ENCODE measurements around the gene MYO16. TPM values are rescaled to one million over a fixed set of nuclear protein-coding genes. Genes with fewer than 3 reads are reported as not detected.
"Not testable (repeated sequence)": the region's sequence is repeated elsewhere in the genome, so short reads cannot be mapped to it uniquely, and the experiment has no call there.

MYO16 gene
- total and polyA plus RNA-seq, 2 donors, result 0.16 to 0.19 TPM

DNA sequence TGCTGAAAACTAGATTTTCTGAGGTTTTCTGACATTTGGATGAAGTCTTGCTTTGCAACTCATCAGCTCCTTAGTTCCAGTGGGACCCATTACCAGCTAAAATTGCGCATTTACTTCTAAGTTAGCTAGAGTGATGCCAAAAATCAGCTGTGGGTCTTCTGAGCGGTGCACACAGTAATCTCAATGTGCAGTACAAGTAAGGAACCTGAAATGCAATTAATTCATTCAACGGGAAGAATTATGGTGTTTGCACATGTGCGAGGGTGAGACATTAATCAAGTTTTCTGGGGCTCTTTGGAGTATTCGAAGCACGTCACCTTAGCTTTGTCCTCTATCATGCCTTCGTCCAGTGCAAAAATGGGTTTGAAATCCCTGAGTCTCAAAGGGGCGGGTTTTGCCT, 146.2 kb downstream of the MYO16 start:
- no peaks in the 10 kb centered on the region for H3K4me1 ChIP-seq (ENCODE audit: control insufficient read depth in 2 of 2, insufficient read depth in 2 of 2, low read length in 2 of 2)
- no peak overlapping the region for H3K4me3 ChIP-seq (ENCODE audit: low read length in 2 of 2)
- no peaks in the 10 kb centered on the region for H3K9me3 ChIP-seq (ENCODE audit: control insufficient read depth in 2 of 2, insufficient read depth in 1 of 2, low read length in 1 of 2)
- H3K27me3 ChIP-seq (ENCODE audit: control insufficient read depth in 2 of 2, insufficient read depth in 1 of 2, low read length in 1 of 2), result no peaks in the 10 kb centered on the region
- no peaks in the 10 kb centered on the region for H3K36me3 ChIP-seq (ENCODE audit: control insufficient read depth in 2 of 2, insufficient read depth in 2 of 2, low read length in 1 of 2)
- no peak for DNase-seq (ENCODE audit: low read depth in 6 of 9, low spot score in 9 of 9)
- no peak overlapping the region for H3K27ac ChIP-seq (ENCODE audit: low read depth in 1 of 2, low read length in 1 of 2)
- whole genome bisulfite sequencing, result 83% methylated on average over 8 of the region's 8 CpGs

DNA sequence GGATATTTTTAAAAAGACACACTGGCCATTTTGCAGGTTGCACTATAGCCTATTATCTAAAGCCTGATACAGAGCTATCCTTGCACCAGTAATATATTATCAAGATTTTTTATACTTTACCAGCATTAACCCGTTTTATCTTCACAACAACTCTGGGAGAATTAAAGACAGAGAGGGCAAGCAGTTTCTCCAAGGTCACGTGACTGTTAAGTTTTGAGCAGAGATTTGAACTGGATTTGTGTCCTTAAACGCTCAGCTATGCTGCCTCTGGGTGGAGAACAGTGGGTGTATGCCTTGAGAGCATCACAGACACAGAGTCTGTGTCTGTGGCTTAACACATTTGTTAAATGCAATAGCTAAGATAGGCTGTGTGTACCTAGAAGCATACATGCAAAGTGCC, 147.2 kb downstream of the MYO16 start:
- WGBS, result 70% methylated on average over 3 of the region's 3 CpGs
- H3K4me1 ChIP-seq (ENCODE audit: control insufficient read depth in 2 of 2, insufficient read depth in 2 of 2, low read length in 2 of 2), result no peaks in the 10 kb centered on the region
- DNase-seq (ENCODE audit: low read depth in 6 of 9, low spot score in 9 of 9), result no peak
- H3K27ac ChIP-seq (ENCODE audit: low read depth in 1 of 2, low read length in 1 of 2), result no peak overlapping the region
- H3K36me3 ChIP-seq (ENCODE audit: control insufficient read depth in 2 of 2, insufficient read depth in 2 of 2, low read length in 1 of 2), result no peaks in the 10 kb centered on the region
- no peaks in the 10 kb centered on the region for H3K27me3 ChIP-seq (ENCODE audit: control insufficient read depth in 2 of 2, insufficient read depth in 1 of 2, low read length in 1 of 2)
- no peaks in the 10 kb centered on the region for H3K9me3 ChIP-seq (ENCODE audit: control insufficient read depth in 2 of 2, insufficient read depth in 1 of 2, low read length in 1 of 2)
- H3K4me3 ChIP-seq (ENCODE audit: low read length in 2 of 2), result no peak overlapping the region

DNA sequence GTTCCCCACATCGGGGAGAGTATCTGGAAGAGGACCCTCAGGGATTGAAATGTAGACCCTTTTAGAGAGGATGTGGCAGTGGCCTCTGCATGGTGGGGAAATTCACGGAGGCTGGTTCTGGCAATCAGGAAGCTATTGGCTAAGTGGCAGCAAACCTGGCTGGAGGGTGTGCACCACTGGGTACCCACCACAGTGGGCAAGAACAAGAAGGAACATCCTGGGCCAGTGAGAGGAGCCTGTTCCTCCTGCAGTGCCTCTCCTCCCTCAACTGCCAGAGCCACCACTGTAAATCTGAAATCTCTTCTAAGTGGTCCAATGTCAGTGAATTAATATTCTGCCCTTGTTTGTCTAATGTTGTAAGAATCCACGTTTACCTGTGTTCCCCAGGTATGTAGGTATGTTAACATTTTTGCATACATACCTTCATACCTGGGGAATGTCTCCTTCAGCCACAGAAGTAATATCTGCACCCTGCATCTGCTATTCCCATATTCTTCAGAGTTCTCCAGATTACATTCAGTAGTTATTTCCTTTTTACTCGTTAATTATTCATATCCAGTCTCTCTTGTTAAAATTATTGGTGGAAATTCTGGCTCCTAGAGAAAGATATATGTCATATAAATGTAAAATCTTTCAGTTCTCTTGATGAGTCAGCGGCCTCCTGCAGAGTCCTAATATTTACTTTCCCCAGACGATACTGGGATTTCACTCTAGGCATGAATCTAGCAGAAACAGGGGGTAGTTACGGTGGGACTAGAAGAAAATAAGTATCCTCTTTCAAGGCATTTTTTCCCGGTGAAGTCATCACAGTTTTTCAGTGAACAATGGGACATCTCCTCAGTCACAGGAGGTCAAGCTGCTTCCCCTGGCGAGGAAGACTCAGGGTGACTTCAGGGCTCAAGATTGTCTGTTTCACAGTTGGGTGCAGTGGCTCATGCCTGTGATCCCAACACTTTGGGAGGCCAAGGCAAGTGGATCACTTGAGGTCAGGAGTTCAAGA, 148.3 kb downstream of the MYO16 start:
- WGBS, result 69% methylated on average over 9 of the region's 9 CpGs
- no peaks in the 10 kb centered on the region for H3K4me1 ChIP-seq (ENCODE audit: control insufficient read depth in 2 of 2, insufficient read depth in 2 of 2, low read length in 2 of 2)
- no peak for DNase-seq (ENCODE audit: low read depth in 6 of 9, low spot score in 9 of 9)

DNA sequence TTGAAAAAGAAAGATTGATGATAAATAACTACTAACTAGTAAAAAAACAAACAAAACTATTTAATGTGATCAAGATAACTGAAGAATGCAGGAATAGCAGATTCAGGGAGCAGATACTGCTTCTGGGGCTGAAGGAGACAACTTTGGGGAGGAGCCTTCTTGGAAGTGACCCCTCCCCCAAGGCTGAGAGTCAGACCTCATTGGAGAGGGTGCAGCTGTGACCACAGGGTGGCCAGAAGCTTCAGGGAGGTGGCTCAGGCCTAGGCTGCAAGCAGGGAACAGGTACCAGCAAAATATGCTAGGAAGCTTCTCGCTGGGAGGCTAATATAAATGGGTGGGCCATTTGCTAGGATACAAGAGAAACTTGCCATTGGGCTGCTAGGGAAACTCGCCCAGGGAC, 149.9 kb downstream of the MYO16 start:
- H3K4me1 ChIP-seq (ENCODE audit: control insufficient read depth in 2 of 2, insufficient read depth in 2 of 2, low read length in 2 of 2), result no peaks in the 10 kb centered on the region
- no peaks in the 10 kb centered on the region for H3K36me3 ChIP-seq (ENCODE audit: control insufficient read depth in 2 of 2, insufficient read depth in 2 of 2, low read length in 1 of 2)
- WGBS, result 91% methylated on average over 2 of the region's 2 CpGs
- no peak overlapping the region for H3K27ac ChIP-seq (ENCODE audit: low read depth in 1 of 2, low read length in 1 of 2)
- H3K9me3 ChIP-seq (ENCODE audit: control insufficient read depth in 2 of 2, insufficient read depth in 1 of 2, low read length in 1 of 2), result no peaks in the 10 kb centered on the region
- no peak for DNase-seq (ENCODE audit: low read depth in 6 of 9, low spot score in 9 of 9)
- H3K27me3 ChIP-seq (ENCODE audit: control insufficient read depth in 2 of 2, insufficient read depth in 1 of 2, low read length in 1 of 2), result no peaks in the 10 kb centered on the region
- H3K4me3 ChIP-seq (ENCODE audit: low read length in 2 of 2), result no peak overlapping the region

More for the DNA sequence above, 148.3 kb downstream of the MYO16 start:
- Histone ChIP-seq H3K36me3 (ENCODE audit: control insufficient read depth in 2 of 2, insufficient read depth in 2 of 2, low read length in 1 of 2) (no peaks in the 10 kb centered on the region), H3K9me3 (ENCODE audit: control insufficient read depth in 2 of 2, insufficient read depth in 1 of 2, low read length in 1 of 2) (no peaks in the 10 kb centered on the region), H3K27ac (ENCODE audit: low read depth in 1 of 2, low read length in 1 of 2) (no peak overlapping the region), H3K27me3 (ENCODE audit: control insufficient read depth in 2 of 2, insufficient read depth in 1 of 2, low read length in 1 of 2) (no peaks in the 10 kb centered on the region), H3K4me3 (ENCODE audit: low read length in 2 of 2) (no peak overlapping the region)

DNA sequence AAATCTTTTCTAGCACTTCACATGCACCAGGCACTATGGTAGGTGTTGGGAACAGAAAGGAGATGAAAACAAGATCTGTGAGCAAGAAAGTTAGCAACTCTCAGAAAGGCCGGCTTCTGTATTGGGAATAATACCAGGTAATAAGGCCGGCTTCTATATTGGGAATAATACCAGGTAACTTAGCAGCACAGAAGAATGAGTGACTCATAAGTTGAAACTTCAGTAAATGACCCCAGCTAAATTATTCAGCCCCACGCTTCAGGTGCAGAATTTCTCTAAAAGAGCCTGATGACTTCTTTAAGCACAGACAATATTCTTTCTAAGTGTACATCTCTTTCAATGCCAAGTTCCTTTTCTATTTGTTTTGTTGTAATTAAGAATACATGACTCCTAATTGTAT, 151.3 kb downstream of the MYO16 start:
- no peak for DNase-seq (ENCODE audit: low read depth in 6 of 9, low spot score in 9 of 9)
- no peaks in the 10 kb centered on the region for H3K36me3 ChIP-seq (ENCODE audit: control insufficient read depth in 2 of 2, insufficient read depth in 2 of 2, low read length in 1 of 2)
- no peaks in the 10 kb centered on the region for H3K4me1 ChIP-seq (ENCODE audit: control insufficient read depth in 2 of 2, insufficient read depth in 2 of 2, low read length in 2 of 2)
- H3K27ac ChIP-seq (ENCODE audit: low read depth in 1 of 2, low read length in 1 of 2), result no peak overlapping the region
- no peaks in the 10 kb centered on the region for H3K9me3 ChIP-seq (ENCODE audit: control insufficient read depth in 2 of 2, insufficient read depth in 1 of 2, low read length in 1 of 2)
- WGBS, result 81% methylated on average over 3 of the region's 3 CpGs
- H3K4me3 ChIP-seq (ENCODE audit: low read length in 2 of 2), result no peak overlapping the region
- no peaks in the 10 kb centered on the region for H3K27me3 ChIP-seq (ENCODE audit: control insufficient read depth in 2 of 2, insufficient read depth in 1 of 2, low read length in 1 of 2)

DNA sequence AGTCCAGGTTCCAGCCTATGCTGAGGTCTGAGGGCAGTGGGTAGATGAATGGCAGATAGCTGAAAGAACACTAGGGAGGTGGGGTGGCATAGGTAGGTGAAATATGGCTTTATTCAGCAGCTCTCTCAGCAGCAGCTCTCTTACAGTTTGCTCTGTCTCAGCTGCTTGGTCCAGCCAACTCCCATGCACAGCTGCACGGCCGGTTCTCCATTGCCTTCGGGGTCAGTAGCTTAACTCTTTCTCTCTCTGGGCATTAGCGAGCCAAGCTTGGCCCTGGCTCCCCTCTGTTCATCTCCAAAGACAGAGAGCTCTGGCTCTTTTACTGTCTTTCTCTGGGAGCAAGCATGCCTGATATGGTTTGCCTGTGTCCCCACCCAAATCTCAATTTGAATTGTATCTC, 151.9 kb downstream of the MYO16 start:
- Histone ChIP-seq H3K36me3 (ENCODE audit: control insufficient read depth in 2 of 2, insufficient read depth in 2 of 2, low read length in 1 of 2) (no peaks in the 10 kb centered on the region), H3K4me3 (ENCODE audit: low read length in 2 of 2) (no peak overlapping the region), H3K4me1 (ENCODE audit: control insufficient read depth in 2 of 2, insufficient read depth in 2 of 2, low read length in 2 of 2) (no peaks in the 10 kb centered on the region), H3K27ac (ENCODE audit: low read depth in 1 of 2, low read length in 1 of 2) (no peak overlapping the region), H3K27me3 (ENCODE audit: control insufficient read depth in 2 of 2, insufficient read depth in 1 of 2, low read length in 1 of 2) (no peaks in the 10 kb centered on the region), H3K9me3 (ENCODE audit: control insufficient read depth in 2 of 2, insufficient read depth in 1 of 2, low read length in 1 of 2) (no peaks in the 10 kb centered on the region)
- WGBS, result 91% methylated on average over 4 of the region's 4 CpGs
- no peak for DNase-seq (ENCODE audit: low read depth in 6 of 9, low spot score in 9 of 9)

DNA sequence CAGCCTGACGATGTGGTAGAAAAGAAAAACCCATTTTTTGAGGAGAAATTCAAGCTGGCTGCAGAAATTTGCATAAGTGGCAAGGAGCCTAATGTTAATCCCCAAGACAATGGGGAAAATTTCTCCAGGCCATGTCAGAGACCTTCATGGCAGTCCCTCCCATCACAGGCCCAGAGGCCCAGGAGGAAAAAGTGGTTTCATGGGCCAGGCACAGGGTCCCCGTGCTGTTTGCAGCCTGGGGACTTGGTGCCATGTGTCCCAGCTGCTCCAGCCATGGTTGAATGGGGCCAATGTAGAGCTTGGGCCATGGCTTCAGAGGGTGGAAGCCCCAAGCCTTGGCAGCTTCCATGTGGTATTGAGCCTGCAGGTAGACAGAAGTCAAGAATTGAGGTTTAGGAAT, 153.1 kb downstream of the MYO16 start:
- WGBS, result 83% methylated on average over 2 of the region's 2 CpGs
- H3K36me3 ChIP-seq (ENCODE audit: control insufficient read depth in 2 of 2, insufficient read depth in 2 of 2, low read length in 1 of 2); H3K4me1 ChIP-seq (ENCODE audit: control insufficient read depth in 2 of 2, insufficient read depth in 2 of 2, low read length in 2 of 2); H3K27me3 ChIP-seq (ENCODE audit: control insufficient read depth in 2 of 2, insufficient read depth in 1 of 2, low read length in 1 of 2); H3K4me3 ChIP-seq (ENCODE audit: low read length in 2 of 2); H3K9me3 ChIP-seq (ENCODE audit: control insufficient read depth in 2 of 2, insufficient read depth in 1 of 2, low read length in 1 of 2); DNase-seq (ENCODE audit: low read depth in 6 of 9, low spot score in 9 of 9); H3K27ac ChIP-seq (ENCODE audit: low read depth in 1 of 2, low read length in 1 of 2): not testable (repeated sequence)

DNA sequence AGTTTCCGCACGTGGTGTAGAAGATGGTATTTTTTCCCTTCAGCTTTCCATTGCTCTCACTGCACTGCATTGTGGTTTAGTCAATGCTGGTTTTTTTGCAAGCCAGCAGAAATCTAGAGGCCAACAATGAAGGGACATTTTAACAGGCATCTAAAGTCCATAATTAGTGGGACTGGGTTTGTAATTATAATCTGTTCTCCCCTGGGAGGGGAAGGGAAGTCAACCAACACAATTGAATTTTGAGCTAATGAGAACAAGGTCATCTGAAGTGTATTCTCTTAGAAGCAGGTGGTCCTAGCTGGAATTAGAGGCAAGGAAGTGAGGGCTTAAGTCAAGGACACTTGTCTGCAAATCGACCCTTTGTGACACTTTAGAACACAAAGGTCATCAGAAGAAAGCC, 156.4 kb downstream of the MYO16 start:
- no peak overlapping the region for H3K4me3 ChIP-seq (ENCODE audit: low read length in 2 of 2)
- no peak overlapping the region for H3K27ac ChIP-seq (ENCODE audit: low read depth in 1 of 2, low read length in 1 of 2)
- no peak for DNase-seq (ENCODE audit: low read depth in 6 of 9, low spot score in 9 of 9)
- H3K9me3 ChIP-seq (ENCODE audit: control insufficient read depth in 2 of 2, insufficient read depth in 1 of 2, low read length in 1 of 2), result no peaks in the 10 kb centered on the region
- WGBS, result 82% methylated on average over 3 of the region's 3 CpGs
- no peaks in the 10 kb centered on the region for H3K36me3 ChIP-seq (ENCODE audit: control insufficient read depth in 2 of 2, insufficient read depth in 2 of 2, low read length in 1 of 2)
- H3K4me1 ChIP-seq (ENCODE audit: control insufficient read depth in 2 of 2, insufficient read depth in 2 of 2, low read length in 2 of 2), result no peaks in the 10 kb centered on the region
- H3K27me3 ChIP-seq (ENCODE audit: control insufficient read depth in 2 of 2, insufficient read depth in 1 of 2, low read length in 1 of 2), result no peaks in the 10 kb centered on the region

DNA sequence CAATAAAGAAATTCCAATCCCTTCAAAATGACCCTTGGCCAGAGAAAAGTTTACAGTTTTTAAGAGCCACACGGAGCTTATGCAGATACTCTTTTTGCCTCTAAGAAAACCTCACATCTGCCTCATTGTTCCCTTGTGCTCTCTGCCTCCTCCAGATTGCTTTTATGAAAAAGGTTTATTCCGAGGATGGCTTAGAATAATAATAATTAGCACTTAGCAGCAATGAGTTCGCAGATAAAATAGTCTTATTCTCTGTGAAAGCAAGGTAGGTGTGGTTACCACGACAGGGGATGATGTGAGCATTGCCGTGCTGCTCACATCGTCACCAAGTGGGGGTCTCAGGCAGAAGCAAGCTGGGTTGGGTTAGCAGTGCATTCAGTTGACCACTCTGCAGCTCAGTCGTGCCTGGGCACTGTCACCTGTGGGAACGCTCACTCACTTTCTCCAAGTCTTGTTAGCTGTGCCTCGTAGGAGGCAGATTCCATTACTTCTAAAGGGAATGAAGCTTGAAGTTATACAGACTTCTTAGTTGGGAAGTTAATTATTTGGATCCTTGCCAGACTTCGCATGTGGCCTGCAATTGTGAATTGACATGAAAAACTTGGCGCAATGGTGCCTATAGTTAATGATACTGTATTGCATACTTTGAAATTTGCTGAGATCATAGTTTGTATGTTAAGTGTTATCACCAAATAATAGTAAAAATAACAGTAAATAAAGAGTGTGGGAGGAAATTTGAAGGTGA, 157.2 kb downstream of the MYO16 start:
- Histone ChIP-seq H3K36me3 (ENCODE audit: control insufficient read depth in 2 of 2, insufficient read depth in 2 of 2, low read length in 1 of 2) (no peaks in the 10 kb centered on the region), H3K27ac (ENCODE audit: low read depth in 1 of 2, low read length in 1 of 2) (no peak overlapping the region), H3K4me3 (ENCODE audit: low read length in 2 of 2) (no peak overlapping the region), H3K9me3 (ENCODE audit: control insufficient read depth in 2 of 2, insufficient read depth in 1 of 2, low read length in 1 of 2) (no peaks in the 10 kb centered on the region), H3K27me3 (ENCODE audit: control insufficient read depth in 2 of 2, insufficient read depth in 1 of 2, low read length in 1 of 2) (no peaks in the 10 kb centered on the region), H3K4me1 (ENCODE audit: control insufficient read depth in 2 of 2, insufficient read depth in 2 of 2, low read length in 2 of 2) (no peaks in the 10 kb centered on the region)
- no peak for DNase-seq (ENCODE audit: low read depth in 6 of 9, low spot score in 9 of 9)
- 73% methylated on average over 11 of the region's 11 CpGs for WGBS
